ENCODE results near the gene MCEMP1.

The MCEMP1 gene

GRCh38 chr19:7669641-7670040 is 7.2 kb upstream of the MCEMP1 start:
- Histone ChIP-seq H3K4me3 (ENCODE audit: low read depth in 1 of 2, low read length in 2 of 2) (no peak overlapping the region), H3K4me2 (ENCODE audit: insufficient read depth, low read length) (no peak overlapping the region), H3K4me1 (ENCODE audit: insufficient read depth, low read length) (peaks cover 11% of the 10 kb centered on the region), H3K9me3 (ENCODE audit: insufficient read depth, low read length, severe bottlenecking) (no peaks in the 10 kb centered on the region), H3K27ac (ENCODE audit: low read length) (no peak overlapping the region), H3K9ac (ENCODE audit: low read depth, low read length) (no peak overlapping the region), H4K20me1 (ENCODE audit: insufficient read depth, low read length) (no peaks in the 10 kb centered on the region), H3K27me3 (ENCODE audit: insufficient read depth, low read length, poor library complexity) (no peaks in the 10 kb centered on the region), H3K36me3 (ENCODE audit: insufficient read depth, low read length) (no peaks in the 10 kb centered on the region), H3K79me2 (ENCODE audit: insufficient read depth, low read length) (no peaks in the 10 kb centered on the region), H2AFZ (ENCODE audit: low read depth, low read length) (no peak overlapping the region)
- no peak for DNase-seq
- no peak for ATAC-seq (ENCODE audit: insufficient read depth, low read depth)
- TF ChIP-seq CTCF (IDR thresholded peaks at IDR 0.05; ENCODE audit: borderline replicate concordance, extremely low read depth, low read length, poor library complexity, severe bottlenecking) (no peak), EZH2 (IDR thresholded peaks at IDR 0.05; ENCODE audit: borderline replicate concordance, low read depth, low read length, severe bottlenecking) (no peak)

GRCh38 chr19:7670150-7670783 is 6.6 kb upstream of the MCEMP1 start:
- no peak for DNase-seq
- Histone ChIP-seq H3K27me3 (ENCODE audit: insufficient read depth, low read length, poor library complexity) (no peaks in the 10 kb centered on the region), H2AFZ (ENCODE audit: low read depth, low read length) (no peak overlapping the region), H3K4me1 (ENCODE audit: insufficient read depth, low read length) (peaks cover 11% of the 10 kb centered on the region), H4K20me1 (ENCODE audit: insufficient read depth, low read length) (no peaks in the 10 kb centered on the region), H3K27ac (ENCODE audit: low read length) (no peak overlapping the region), H3K9me3 (ENCODE audit: insufficient read depth, low read length, severe bottlenecking) (no peaks in the 10 kb centered on the region), H3K9ac (ENCODE audit: low read depth, low read length) (no peak overlapping the region), H3K36me3 (ENCODE audit: insufficient read depth, low read length) (no peaks in the 10 kb centered on the region), H3K4me2 (ENCODE audit: insufficient read depth, low read length) (no peak overlapping the region), H3K79me2 (ENCODE audit: insufficient read depth, low read length) (no peaks in the 10 kb centered on the region), H3K4me3 (ENCODE audit: low read depth in 1 of 2, low read length in 2 of 2) (no peak overlapping the region)
- ATAC-seq (ENCODE audit: insufficient read depth, low read depth): no peak
- TF ChIP-seq CTCF (IDR thresholded peaks at IDR 0.05; ENCODE audit: borderline replicate concordance, extremely low read depth, low read length, poor library complexity, severe bottlenecking) (no peak), EZH2 (IDR thresholded peaks at IDR 0.05; ENCODE audit: borderline replicate concordance, low read depth, low read length, severe bottlenecking) (no peak)

- ATAC-seq (ENCODE audit: insufficient read depth, low read depth) (no peak), DNase-seq (no peak)
- Histone ChIP-seq H3K9ac (ENCODE audit: low read depth, low read length) (no peak overlapping the region), H3K4me2 (ENCODE audit: insufficient read depth, low read length) (no peak overlapping the region), H3K27ac (ENCODE audit: low read length) (no peak overlapping the region), H3K4me3 (ENCODE audit: low read depth in 1 of 2, low read length in 2 of 2) (no peak overlapping the region), H2AFZ (ENCODE audit: low read depth, low read length) (no peak overlapping the region), H3K9me3 (ENCODE audit: insufficient read depth, low read length, severe bottlenecking) (no peaks in the 10 kb centered on the region), H3K36me3 (ENCODE audit: insufficient read depth, low read length) (no peaks in the 10 kb centered on the region), H3K79me2 (ENCODE audit: insufficient read depth, low read length) (no peaks in the 10 kb centered on the region), H3K27me3 (ENCODE audit: insufficient read depth, low read length, poor library complexity) (no peaks in the 10 kb centered on the region), H3K4me1 (ENCODE audit: insufficient read depth, low read length) (peaks cover 11% of the 10 kb centered on the region), H4K20me1 (ENCODE audit: insufficient read depth, low read length) (no peaks in the 10 kb centered on the region)
- TF ChIP-seq CTCF (IDR thresholded peaks at IDR 0.05; ENCODE audit: borderline replicate concordance, extremely low read depth, low read length, poor library complexity, severe bottlenecking) (no peak), EZH2 (IDR thresholded peaks at IDR 0.05; ENCODE audit: borderline replicate concordance, low read depth, low read length, severe bottlenecking) (no peak)
These were observed 6.1 kb upstream of the MCEMP1 start for GRCh38 chr19:7670790-7671189.

Measured in DND-41 (cell line).